Esophagus muscularis mucosa (tissue), 3 donors: Measurements from ENCODE around the gene RPS6KA2.

Experiments used
- POLR2AphosphoS5 ChIP-seq, 2 donors: sonication (generic); formaldehyde crosslinking; IDR thresholded peaks; one replicate each; pipeline ENCODE4 v1.6.1; 2017; ENCODE audit warnings: antibody characterized with exemption in 2 of 2
- TF ChIP-seq, protein P1 (sequence below), 3 experiments: fragments of 200-600 bp in 2 of 3; fragments of 450-650 bp in 1 of 3; sonication (generic) in 2 of 3; IDR thresholded peaks; one replicate each; pipeline ENCODE4 v1.5.1; 2017 to 2019; ENCODE audit warnings: antibody characterized with exemption in 3 of 3, mild to moderate bottlenecking in 2 of 3, moderate library complexity in 1 of 3

DNA sequence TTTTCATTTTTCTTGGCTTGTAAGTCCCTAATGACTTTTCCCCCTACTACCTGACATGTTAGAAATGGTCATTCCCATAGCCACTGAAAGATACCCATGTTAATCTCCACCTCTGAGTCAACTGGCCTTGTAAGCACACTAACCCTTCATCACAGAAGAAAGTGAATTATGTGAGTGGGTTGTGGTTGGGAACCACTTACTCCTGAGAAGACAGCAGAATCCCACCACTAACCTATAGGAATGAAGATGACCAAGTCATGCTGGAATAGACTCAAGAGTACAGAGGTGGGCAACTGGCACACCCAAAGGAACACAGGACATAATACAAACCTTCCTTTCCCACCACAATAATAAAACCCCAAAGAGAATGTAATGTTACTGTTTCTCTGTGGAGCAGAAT, 70.7 kb downstream of the RPS6KA2 start:
- TF ChIP-seq, protein P1, sequence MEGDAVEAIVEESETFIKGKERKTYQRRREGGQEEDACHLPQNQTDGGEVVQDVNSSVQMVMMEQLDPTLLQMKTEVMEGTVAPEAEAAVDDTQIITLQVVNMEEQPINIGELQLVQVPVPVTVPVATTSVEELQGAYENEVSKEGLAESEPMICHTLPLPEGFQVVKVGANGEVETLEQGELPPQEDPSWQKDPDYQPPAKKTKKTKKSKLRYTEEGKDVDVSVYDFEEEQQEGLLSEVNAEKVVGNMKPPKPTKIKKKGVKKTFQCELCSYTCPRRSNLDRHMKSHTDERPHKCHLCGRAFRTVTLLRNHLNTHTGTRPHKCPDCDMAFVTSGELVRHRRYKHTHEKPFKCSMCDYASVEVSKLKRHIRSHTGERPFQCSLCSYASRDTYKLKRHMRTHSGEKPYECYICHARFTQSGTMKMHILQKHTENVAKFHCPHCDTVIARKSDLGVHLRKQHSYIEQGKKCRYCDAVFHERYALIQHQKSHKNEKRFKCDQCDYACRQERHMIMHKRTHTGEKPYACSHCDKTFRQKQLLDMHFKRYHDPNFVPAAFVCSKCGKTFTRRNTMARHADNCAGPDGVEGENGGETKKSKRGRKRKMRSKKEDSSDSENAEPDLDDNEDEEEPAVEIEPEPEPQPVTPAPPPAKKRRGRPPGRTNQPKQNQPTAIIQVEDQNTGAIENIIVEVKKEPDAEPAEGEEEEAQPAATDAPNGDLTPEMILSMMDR (IDR thresholded peaks at IDR 0.05) = no peak
- no peak for TF ChIP-seq POLR2AphosphoS5 (IDR thresholded peaks at IDR 0.05)
